Measurements from ENCODE around the gene MFSD12.

DNA sequence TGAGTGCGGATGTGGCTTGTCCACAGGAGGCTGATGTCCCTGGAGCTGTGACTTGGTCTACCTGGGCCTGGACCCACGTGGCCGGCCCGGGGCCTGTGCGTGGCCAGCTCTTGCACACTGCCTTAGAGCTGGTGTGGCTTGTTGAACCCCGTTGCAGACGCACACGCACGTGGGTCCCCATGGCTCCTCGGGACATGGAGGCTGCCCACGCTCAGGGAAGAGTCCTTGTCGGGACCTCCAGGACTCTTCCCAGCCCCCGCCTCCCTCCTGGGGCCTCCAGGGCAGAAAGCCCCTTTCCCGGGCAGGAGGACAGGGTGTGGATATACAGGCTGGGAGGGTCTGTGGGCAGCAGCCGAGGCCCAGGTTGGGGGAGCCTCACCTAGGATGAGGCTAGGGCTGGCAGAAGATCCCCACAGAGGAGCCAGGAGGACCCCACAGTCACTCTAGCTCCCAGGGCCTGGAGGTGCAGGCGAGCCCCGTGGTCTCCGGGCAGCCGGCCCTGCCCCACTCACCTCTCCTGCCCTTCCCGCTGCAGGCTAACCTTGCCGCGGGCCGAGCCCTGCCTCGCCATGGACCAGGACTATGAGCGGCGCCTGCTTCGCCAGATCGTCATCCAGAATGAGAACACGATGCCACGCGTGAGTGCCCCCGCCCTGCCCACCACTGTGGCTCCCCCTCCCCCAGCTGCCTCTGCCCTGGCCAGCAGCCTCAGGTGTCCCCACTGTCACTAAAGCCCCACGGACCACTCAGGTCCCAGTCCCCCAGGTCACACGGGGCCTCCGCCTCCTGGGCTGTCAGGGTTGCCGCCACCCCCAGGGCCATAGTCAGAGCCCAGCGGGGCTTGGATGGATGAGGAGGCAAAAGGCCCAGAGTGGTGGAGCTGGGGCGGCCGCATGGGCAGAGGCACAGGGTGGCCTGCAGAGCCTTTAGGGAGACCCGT lies 34.7 kb downstream of the MFSD12 start:
- TF ChIP-seq, protein P1, sequence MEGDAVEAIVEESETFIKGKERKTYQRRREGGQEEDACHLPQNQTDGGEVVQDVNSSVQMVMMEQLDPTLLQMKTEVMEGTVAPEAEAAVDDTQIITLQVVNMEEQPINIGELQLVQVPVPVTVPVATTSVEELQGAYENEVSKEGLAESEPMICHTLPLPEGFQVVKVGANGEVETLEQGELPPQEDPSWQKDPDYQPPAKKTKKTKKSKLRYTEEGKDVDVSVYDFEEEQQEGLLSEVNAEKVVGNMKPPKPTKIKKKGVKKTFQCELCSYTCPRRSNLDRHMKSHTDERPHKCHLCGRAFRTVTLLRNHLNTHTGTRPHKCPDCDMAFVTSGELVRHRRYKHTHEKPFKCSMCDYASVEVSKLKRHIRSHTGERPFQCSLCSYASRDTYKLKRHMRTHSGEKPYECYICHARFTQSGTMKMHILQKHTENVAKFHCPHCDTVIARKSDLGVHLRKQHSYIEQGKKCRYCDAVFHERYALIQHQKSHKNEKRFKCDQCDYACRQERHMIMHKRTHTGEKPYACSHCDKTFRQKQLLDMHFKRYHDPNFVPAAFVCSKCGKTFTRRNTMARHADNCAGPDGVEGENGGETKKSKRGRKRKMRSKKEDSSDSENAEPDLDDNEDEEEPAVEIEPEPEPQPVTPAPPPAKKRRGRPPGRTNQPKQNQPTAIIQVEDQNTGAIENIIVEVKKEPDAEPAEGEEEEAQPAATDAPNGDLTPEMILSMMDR (IDR thresholded peaks at IDR 0.05; ENCODE audit: insufficient read depth, low read length, poor library complexity, severe bottlenecking), result no peak
- no peak for TF ChIP-seq EZH2phosphoT487 (conservative IDR thresholded peaks at IDR 0.05; ENCODE audit: low read length)
